Mesenchymal stem cell (in vitro differentiated cells and primary cell): ENCODE measurements around the gene SLC5A10.
A peak's percentile ranks its signal among the peaks of the same experiment; 100 is the strongest.

Source experiments
- DNase-seq: peaks from one replicate; pipeline ENCODE4 v3.0.0-alpha.2; 2013
- H2AFZ ChIP-seq: one replicate; pipeline ENCODE4 v1.6.1; 2013; ENCODE audit warnings: low read depth, mild to moderate bottlenecking, control low read depth, inconsistent platforms, low read length, moderate library complexity
- H2AK5ac ChIP-seq: 2 replicates; pipeline ENCODE4 v1.6.1; 2013; ENCODE audit warnings: low read length, moderate library complexity, mild to moderate bottlenecking, inconsistent platforms; ENCODE audit not compliant: severe bottlenecking
- H2BK120ac ChIP-seq: one replicate; pipeline ENCODE4 v1.6.1; 2013; ENCODE audit warnings: low read depth, mild to moderate bottlenecking, inconsistent platforms, low read length, moderate library complexity
- H2BK12ac ChIP-seq, 2 experiments: one replicate each; pipeline ENCODE4 v1.6.1; 2013; ENCODE audit warnings: inconsistent platforms in 2 of 2, low read length in 2 of 2, mild to moderate bottlenecking in 2 of 2, moderate library complexity in 2 of 2, control low read depth in 1 of 2
- H2BK15ac ChIP-seq: one replicate; pipeline ENCODE4 v1.6.1; 2013; ENCODE audit warnings: mild to moderate bottlenecking, low read depth, inconsistent platforms; ENCODE audit not compliant: poor library complexity, severe bottlenecking
- H2BK5ac ChIP-seq: 2 replicates; pipeline ENCODE4 v1.6.1; 2013; ENCODE audit warnings: low read depth, mild to moderate bottlenecking, low read length, control low read depth, inconsistent platforms; ENCODE audit not compliant: poor library complexity, severe bottlenecking
- H3K14ac ChIP-seq, 2 experiments: one replicate each; pipeline ENCODE4 v1.6.1; 2013; ENCODE audit warnings: inconsistent platforms in 2 of 2, low read length in 2 of 2, control low read depth in 1 of 2, mild to moderate bottlenecking in 1 of 2, moderate library complexity in 1 of 2
- H3K18ac ChIP-seq, 2 experiments: one replicate each; pipeline ENCODE4 v1.6.1; 2013; ENCODE audit warnings: inconsistent platforms in 2 of 2, low read length in 2 of 2, control low read depth in 1 of 2, low read depth in 1 of 2, mild to moderate bottlenecking in 1 of 2
- H3K23ac ChIP-seq, 2 experiments: one replicate each; pipeline ENCODE4 v1.6.1; 2013; ENCODE audit warnings: inconsistent platforms in 2 of 2, low read length in 2 of 2, mild to moderate bottlenecking in 2 of 2, moderate library complexity in 2 of 2, control low read depth in 1 of 2
- H3K27ac ChIP-seq: 2 replicates; pipeline ENCODE4 v1.5.1; 2013; ENCODE audit warnings: mild to moderate bottlenecking, moderate library complexity, low read length, control low read depth, inconsistent platforms; ENCODE audit not compliant: poor library complexity, severe bottlenecking
- H3K27me3 ChIP-seq, 2 experiments: 2 replicates each; pipeline versions ENCODE4 v1.6.1 to v1.7.0; 2013; ENCODE audit warnings: low read length in 2 of 2, mild to moderate bottlenecking in 2 of 2, moderate library complexity in 2 of 2, control low read depth in 1 of 2, inconsistent platforms in 1 of 2; ENCODE audit not compliant: control insufficient read depth in 1 of 2, insufficient read depth in 1 of 2
- H3K36me3 ChIP-seq, 2 experiments: 2 replicates each; pipeline versions ENCODE4 v1.6.1 to v1.7.0; 2013; ENCODE audit warnings: low read length in 2 of 2, control low read depth in 1 of 2, inconsistent platforms in 1 of 2, low read depth in 1 of 2, mild to moderate bottlenecking in 1 of 2; ENCODE audit not compliant: insufficient read depth in 2 of 2, control insufficient read depth in 1 of 2
- H3K4ac ChIP-seq, 2 experiments: one replicate each; pipeline ENCODE4 v1.6.1; 2013; ENCODE audit warnings: inconsistent platforms in 2 of 2, low read length in 2 of 2, mild to moderate bottlenecking in 2 of 2, moderate library complexity in 2 of 2, control low read depth in 1 of 2, low read depth in 1 of 2
- H3K4me1 ChIP-seq: 2 replicates; pipeline ENCODE4 v1.6.1; 2013; ENCODE audit warnings: low read depth, low read length, control low read depth; ENCODE audit not compliant: control insufficient read depth, insufficient read depth
- H3K4me2 ChIP-seq: 2 replicates; pipeline ENCODE4 v1.6.1; 2013; ENCODE audit warnings: low read length, mild to moderate bottlenecking, inconsistent platforms; ENCODE audit not compliant: poor library complexity, severe bottlenecking
- H3K4me3 ChIP-seq, 2 experiments: 2 replicates each; pipeline versions ENCODE4 v1.5.1 to v1.7.0; 2013; ENCODE audit warnings: low read length in 2 of 2, mild to moderate bottlenecking in 2 of 2, control low read depth in 1 of 2, low read depth in 1 of 2; ENCODE audit not compliant: insufficient read depth in 1 of 2
- H3K79me1 ChIP-seq: replicated peaks from 2 replicates; pipeline ENCODE4 v1.6.1; 2013; ENCODE audit warnings: mild to moderate bottlenecking, control low read depth, low read length, inconsistent platforms; ENCODE audit not compliant: poor library complexity, severe bottlenecking
- H3K9ac ChIP-seq: 2 replicates; pipeline ENCODE4 v1.7.0; 2013; ENCODE audit warnings: mild to moderate bottlenecking, low read length, moderate library complexity
- H3K9me3 ChIP-seq: 2 replicates; pipeline ENCODE4 v1.7.0; 2013; ENCODE audit warnings: mild to moderate bottlenecking, low read length; ENCODE audit not compliant: control insufficient read depth
- H4K8ac ChIP-seq: one replicate; pipeline ENCODE4 v1.6.1; 2013; ENCODE audit warnings: inconsistent platforms, mild to moderate bottlenecking, low read length, moderate library complexity
- H4K91ac ChIP-seq: one replicate; pipeline ENCODE4 v1.6.1; 2013; ENCODE audit warnings: mild to moderate bottlenecking, low read length, inconsistent platforms
- WGBS: methylation state at CpG from one replicate; pipeline ENCODE4 v1.1.7; 2013; ENCODE audit warnings: mixed read lengths; 5-methylcytosine and 5-hydroxymethylcytosine counted together

Gene SLC5A10

DNA sequence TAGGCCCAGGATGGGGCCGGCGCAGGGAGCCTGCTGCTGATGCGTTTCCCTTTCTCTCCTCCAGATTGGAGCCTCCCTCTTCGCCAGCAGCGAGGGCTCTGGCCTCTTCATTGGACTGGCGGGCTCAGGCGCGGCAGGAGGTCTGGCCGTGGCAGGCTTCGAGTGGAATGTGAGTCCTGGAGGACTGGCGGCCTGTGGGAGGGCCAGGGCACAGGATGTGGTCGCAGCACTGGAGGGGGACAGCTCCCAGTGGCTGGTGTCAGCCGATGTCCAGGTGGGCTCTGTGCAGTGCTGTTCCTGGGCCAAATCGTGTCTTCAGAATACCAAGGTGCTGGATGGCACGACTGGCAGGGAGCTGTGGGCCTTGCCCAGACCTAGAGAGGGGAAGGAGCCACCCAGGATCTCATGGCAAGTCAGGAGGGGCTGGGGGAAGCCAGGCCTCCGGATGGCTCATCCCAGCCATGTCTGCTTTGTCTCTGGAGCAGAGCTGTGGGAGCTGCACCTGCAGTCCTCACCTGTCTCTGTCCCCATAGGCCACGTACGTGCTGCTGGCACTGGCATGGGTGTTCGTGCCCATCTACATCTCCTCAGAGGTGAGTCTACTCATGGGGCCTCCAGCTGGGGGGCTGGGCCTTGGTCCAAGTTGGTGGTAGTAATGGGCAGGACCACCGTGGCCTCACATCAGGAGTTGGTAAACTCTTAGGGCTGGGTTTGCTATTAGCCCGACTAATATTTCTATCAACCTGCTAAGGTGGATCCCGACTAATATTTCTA lies 7.3 kb downstream of the SLC5A10 start:
- no peak for DNase-seq
- Histone ChIP-seq H2AK5ac (peak overlapping the region; percentile 50), H3K4ac (no peak overlapping the region), H3K4me3 (no peak overlapping the region), H3K27ac (no peak overlapping the region), H3K23ac (peak overlapping the region in 1 of 2 experiments; percentile 23), H4K91ac (no peak overlapping the region), H3K79me1 (no peaks in the 10 kb centered on the region), H3K14ac (peak overlapping the region in 1 of 2 experiments; percentile 62), H2BK5ac (no peak overlapping the region), H4K8ac (peak overlapping the region; percentile 27), H3K27me3 (peaks cover 0 to 5% of the 10 kb centered on the region in 2 experiments), H2BK15ac (no peak overlapping the region), H3K4me2 (peak overlapping the region; percentile 24), H3K36me3 (no peaks in the 10 kb centered on the region), H3K9me3 (no peaks in the 10 kb centered on the region), H3K9ac (no peak overlapping the region), H3K18ac (peak overlapping the region in 1 of 2 experiments; percentile 58), H2AFZ (no peak overlapping the region), H3K4me1 (peaks cover 31% of the 10 kb centered on the region), H2BK12ac (peak overlapping the region in 1 of 2 experiments; percentile 59), H2BK120ac (no peak overlapping the region)
- 81% methylated on average over 22 of the region's 22 CpGs for WGBS

DNA sequence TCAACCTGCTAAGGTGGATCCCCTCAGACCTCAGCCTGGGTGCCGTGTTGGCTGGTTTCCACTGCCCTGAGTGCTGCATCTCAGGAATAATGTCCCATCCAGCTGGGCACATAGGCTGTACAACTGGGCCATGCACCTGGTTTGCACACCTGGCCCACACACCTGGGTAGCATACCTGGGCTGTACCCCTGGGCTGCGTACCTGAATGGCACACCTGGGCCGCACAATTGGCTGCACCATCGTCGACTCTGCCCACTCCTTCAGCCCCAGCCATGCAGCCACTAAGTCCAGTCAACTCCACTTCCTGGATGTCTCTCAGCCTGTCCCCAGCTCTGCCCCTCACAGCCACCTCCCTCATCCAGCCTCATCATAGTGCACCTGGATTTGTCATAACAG lies 7.9 kb downstream of the SLC5A10 start:
- Histone ChIP-seq H3K27ac (no peak overlapping the region), H3K4me1 (peaks cover 31% of the 10 kb centered on the region), H3K23ac (peak overlapping the region in 1 of 2 experiments; percentile 77), H2AK5ac (no peak overlapping the region), H3K79me1 (no peaks in the 10 kb centered on the region), H3K4me2 (no peak overlapping the region), H2BK5ac (no peak overlapping the region), H3K9ac (no peak overlapping the region), H2BK12ac (no peak overlapping the region), H4K8ac (no peak overlapping the region), H2AFZ (peak overlapping the region; percentile 10), H3K4ac (no peak overlapping the region), H3K27me3 (peaks cover 0 to 5% of the 10 kb centered on the region in 2 experiments), H3K18ac (no peak overlapping the region), H3K14ac (no peak overlapping the region), H3K4me3 (no peak overlapping the region), H3K36me3 (no peaks in the 10 kb centered on the region), H2BK15ac (no peak overlapping the region), H4K91ac (no peak overlapping the region), H3K9me3 (no peaks in the 10 kb centered on the region), H2BK120ac (no peak overlapping the region)
- WGBS: 94% methylated on average over 5 of the region's 5 CpGs
- DNase-seq: no peak

DNA sequence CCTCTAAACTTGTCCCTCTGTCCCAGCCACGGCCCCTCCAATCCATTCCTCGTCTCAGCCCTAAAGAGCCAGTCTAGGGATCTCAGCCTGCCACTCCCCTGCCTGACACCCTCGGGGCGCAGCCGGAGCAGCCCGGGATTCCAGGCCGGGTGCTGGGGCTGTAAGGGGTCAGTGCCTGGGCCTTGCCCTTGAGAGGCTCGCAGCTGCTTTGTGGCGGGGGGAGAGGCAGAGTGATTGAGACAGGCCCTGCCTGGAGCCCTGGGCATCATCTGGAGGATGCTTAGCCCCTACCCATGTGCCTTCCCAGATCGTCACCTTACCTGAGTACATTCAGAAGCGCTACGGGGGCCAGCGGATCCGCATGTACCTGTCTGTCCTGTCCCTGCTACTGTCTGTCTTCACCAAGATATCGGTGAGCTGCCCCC lies 8.3 kb downstream of the SLC5A10 start:
- no peak overlapping the region for H3K4ac ChIP-seq
- H2BK120ac ChIP-seq: no peak overlapping the region
- H3K9ac ChIP-seq: no peak overlapping the region
- WGBS: 90% methylated on average over 15 of the region's 15 CpGs
- H2AFZ ChIP-seq: no peak overlapping the region
- peaks cover 31% of the 10 kb centered on the region for H3K4me1 ChIP-seq
- no peak overlapping the region for H2BK5ac ChIP-seq
- no peak overlapping the region for H2BK15ac ChIP-seq
- no peaks in the 10 kb centered on the region for H3K79me1 ChIP-seq
- H3K23ac ChIP-seq: no peak overlapping the region
- H2BK12ac ChIP-seq: no peak overlapping the region
- H3K27ac ChIP-seq: no peak overlapping the region
- H3K27me3 ChIP-seq: peaks cover 0 to 5% of the 10 kb centered on the region in 2 experiments
- no peak overlapping the region for H3K4me2 ChIP-seq
- no peaks in the 10 kb centered on the region for H3K36me3 ChIP-seq
- H4K91ac ChIP-seq: no peak overlapping the region
- no peaks in the 10 kb centered on the region for H3K9me3 ChIP-seq
- no peak for DNase-seq
- no peak overlapping the region for H3K14ac ChIP-seq
- H3K4me3 ChIP-seq: no peak overlapping the region
- H2AK5ac ChIP-seq: peak overlapping the region; percentile 48
- H4K8ac ChIP-seq: no peak overlapping the region
- no peak overlapping the region for H3K18ac ChIP-seq

- Histone ChIP-seq H3K27me3 (peaks cover 0 to 5% of the 10 kb centered on the region in 2 experiments), H3K79me1 (no peaks in the 10 kb centered on the region), H4K8ac (peak overlapping the region; percentile 10), H2BK15ac (peak overlapping the region; percentile 45), H3K9me3 (no peaks in the 10 kb centered on the region), H3K14ac (no peak overlapping the region), H3K36me3 (no peaks in the 10 kb centered on the region), H3K18ac (no peak overlapping the region), H3K4me1 (peaks cover 35% of the 10 kb centered on the region), H2AK5ac (peak overlapping the region; percentile 48), H3K9ac (peak overlapping the region; percentile 13), H2BK120ac (no peak overlapping the region), H3K23ac (no peak overlapping the region), H3K4me2 (no peak overlapping the region), H2BK12ac (no peak overlapping the region), H2BK5ac (no peak overlapping the region), H2AFZ (no peak overlapping the region), H4K91ac (no peak overlapping the region), H3K4me3 (no peak overlapping the region), H3K27ac (no peak overlapping the region), H3K4ac (no peak overlapping the region)
- 38% methylated on average over 17 of the region's 17 CpGs for WGBS
- DNase-seq: peak; percentile 63
These were observed 9.0 kb downstream of the SLC5A10 start for GRCh38 chr17:18960803-18961511.
